HG03039 (cell line): ENCODE data around the gene DIAPH1.

ENCODE experiments used
- ATAC-seq: cut with Tn5 transposase; IDR thresholded peaks from one replicate; pipeline ENCODE4 v1.9.1; 2021; ENCODE audit warnings: mild to moderate bottlenecking, moderate library complexity; ENCODE audit not compliant: unreplicated experiment

Gene DIAPH1

GRCh38 chr5:141565826-141566570 is 52.8 kb downstream of the DIAPH1 start:
- ATAC-seq, result no peak

- ATAC-seq, result peak; percentile 89
Measured at GRCh38 chr5:141564216-141564692, 54.5 kb downstream of the DIAPH1 start.

DNA sequence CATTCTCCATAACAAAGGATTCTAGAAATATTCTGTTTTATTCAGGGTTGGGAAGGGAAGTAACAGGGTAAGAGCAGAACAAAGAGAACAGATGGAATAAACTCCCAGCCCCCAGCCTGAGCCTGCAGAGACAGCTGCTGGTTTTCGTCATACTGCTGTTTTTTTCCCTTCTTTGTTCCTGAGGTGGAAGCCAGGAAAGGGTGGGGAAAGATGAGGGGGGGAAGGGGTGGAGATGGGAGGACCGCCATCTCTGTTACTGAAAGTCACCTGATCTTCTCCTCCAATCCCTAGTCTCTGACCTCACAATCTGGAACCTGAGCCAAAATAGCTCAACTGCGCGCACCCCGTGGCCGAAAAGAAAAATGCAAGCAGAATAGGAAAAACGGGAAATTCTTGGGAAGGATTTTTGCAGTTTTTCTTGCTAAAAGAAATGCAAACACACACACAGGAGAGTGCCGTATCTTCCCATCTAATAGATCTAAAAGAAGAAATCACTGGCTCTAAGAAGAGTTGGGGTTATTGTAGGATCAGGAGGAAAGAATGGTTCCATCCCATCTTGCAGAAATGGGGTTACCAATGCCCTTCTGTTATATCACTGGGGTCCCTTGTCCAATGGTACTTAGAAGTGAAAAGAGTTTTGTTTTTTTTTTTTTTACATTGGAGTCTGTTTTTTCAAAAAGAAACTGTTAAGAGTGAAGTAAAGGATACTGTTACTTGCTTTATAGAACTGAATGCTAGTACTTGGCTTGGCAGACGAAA is 57.9 kb downstream of the DIAPH1 start:
- ATAC-seq, result no peak

DNA sequence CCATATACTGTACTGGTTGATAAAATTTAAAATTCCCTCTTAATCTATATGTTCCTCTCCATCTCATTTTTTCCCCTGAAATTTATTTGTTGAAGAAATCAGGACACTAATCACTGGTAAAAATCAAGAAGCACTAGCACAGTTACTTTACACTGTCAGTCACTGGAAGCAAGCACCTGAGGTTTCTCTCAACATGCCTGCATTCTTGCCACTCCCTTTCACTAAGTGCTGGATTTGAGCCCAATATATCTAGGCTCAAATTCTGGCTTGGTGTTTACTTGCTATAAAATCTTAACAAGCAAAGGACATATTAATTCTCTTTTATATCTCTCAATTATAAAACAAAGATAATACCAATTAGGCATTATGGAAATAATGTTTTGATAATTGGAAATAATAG is 58.6 kb downstream of the DIAPH1 start:
- no peak for ATAC-seq

- ATAC-seq, result no peak
Measured at GRCh38 chr5:141559461-141559860, 59.3 kb downstream of the DIAPH1 start.

GRCh38 chr5:141558150-141558549 is 60.6 kb downstream of the DIAPH1 start:
- ATAC-seq, result no peak

DNA sequence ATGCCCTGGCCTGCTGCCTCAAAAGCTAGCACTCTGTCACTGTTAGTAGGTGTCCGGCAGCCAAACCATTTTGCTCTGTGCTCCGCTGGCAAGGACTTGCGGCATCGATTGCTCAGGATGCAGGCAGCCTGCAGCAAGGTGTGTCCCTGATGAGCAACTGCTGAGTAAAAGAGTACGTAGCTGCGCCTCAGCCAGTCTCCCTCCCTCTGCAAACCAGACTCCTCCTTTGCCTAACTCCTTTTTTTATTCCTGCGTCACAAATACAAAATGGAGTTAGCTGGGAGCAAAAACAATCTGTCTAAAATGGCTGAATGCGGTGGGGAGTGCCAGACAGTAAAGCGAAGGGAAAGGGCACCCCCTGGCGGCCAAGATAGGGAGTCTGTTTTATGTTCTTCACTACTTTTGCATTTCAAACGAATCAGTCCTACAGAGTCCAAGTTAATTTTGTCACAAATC is 61.1 kb downstream of the DIAPH1 start:
- no peak for ATAC-seq

GRCh38 chr5:141547921-141548320 is 70.9 kb downstream of the DIAPH1 start:
- no peak for ATAC-seq

- ATAC-seq, result no peak
Measured at GRCh38 chr5:141547488-141547887, 71.3 kb downstream of the DIAPH1 start.

DNA sequence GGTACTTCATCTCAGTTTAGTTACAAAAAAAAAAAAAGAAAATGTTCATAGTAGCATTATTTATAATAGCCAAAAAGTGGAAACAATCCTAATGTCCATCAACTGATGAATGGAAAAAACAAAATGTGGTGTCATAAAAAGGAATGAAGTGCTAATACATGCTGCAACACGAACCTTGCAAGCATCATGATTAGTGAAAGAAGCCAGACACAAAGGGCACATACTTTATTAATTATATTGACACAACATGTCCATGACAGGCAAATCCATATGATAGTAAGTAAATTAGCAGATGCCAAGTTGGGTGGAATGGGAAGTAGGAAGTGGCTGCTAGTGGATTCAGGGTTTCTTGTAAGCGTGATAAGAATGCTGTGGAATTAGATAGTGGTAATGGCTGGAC is 75.7 kb downstream of the DIAPH1 start:
- ATAC-seq, result no peak

DNA sequence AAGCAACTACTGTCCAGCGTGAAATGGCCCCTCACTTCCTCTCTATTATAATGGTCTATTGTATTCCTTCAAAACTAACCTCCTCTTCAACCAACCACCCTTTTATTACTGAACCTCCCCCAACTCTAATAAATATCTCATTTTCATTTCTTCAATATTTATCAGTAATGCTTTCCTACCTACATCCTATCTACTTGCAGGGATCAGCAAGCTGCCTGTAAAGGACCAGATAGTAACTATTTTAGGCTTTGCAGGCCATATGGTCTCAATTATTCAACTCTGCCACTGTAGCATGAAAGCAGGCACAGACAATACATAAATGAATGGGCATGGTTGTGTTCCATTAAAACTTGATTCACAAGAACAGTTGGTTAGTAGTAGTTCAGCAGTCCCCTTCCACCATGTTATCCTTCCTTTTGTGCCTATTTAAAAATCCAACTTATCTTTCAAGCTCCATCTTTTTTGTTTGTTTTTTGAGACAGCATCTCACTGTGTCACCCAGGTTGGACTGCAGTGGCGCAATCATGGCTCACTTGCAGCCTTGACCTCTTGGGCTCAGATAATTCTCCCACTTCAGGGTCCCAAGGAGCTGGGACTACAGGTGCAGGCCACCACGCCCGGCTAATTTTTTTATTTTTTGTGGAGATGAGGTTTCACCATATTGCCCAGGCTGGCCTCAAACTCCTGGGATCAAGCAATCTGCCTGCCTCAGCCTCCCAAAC is 84.1 kb downstream of the DIAPH1 start:
- no peak for ATAC-seq

DNA sequence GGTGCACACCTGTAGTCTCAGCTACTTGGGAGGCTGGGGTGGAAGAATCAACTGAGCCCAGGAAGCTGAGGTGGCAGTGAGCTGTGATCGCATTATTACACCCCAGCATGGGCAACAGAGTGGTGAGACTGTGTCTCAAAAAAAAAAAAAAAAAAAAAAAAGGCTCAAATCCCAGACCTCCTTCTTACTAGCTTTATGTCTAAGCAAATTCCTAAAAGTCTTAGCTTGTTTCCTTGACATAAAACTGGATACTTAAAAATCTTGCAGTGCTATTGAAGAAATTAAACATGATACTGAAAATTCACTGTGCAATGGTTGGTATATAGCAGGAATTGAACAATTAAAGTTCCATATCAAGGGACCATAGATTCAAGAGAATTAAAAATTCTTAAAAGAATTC is 84.9 kb downstream of the DIAPH1 start:
- no peak for ATAC-seq

DNA sequence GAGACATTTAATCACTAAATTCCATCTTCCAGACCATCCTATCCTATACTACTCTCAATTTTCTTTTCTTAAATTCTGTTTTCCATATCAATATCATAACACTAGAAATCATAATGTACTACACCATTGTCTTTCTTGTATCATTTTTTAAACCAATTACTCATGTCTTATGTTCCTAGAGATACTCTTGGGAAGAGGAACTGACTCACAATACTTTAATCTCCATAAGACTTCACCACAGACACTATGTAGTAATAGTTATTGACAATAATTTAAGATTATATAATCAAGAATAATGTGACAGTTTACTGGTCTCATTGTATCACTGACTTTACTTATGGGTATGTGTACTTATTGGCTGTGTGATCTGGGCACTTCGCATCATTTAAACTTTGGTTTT is 86.1 kb downstream of the DIAPH1 start:
- no peak for ATAC-seq

- ATAC-seq, result peak; percentile 39
Measured at GRCh38 chr5:141529873-141530272, 88.9 kb downstream of the DIAPH1 start.

DNA sequence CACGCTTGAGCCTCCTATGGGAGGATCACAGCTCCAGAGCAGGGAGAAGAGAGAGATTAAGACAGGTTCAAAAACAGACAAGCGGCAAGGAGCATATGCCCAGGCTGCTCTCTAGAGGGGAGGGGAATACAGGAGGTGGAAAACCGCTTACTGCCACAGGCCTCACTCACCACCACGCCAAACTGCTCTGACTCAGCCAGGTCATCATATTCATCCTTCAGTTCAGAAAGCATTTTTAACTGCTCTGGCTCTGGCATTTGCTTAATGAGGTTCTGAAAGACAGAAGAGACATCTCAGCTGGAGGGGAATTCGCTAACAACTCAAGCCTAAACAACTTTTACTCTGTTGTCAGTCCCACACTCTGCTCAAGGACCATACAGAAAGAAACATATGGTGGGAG is 89.8 kb downstream of the DIAPH1 start:
- no peak for ATAC-seq

- no peak for ATAC-seq
Measured at GRCh38 chr5:141528291-141528984, 90.4 kb downstream of the DIAPH1 start.

DNA sequence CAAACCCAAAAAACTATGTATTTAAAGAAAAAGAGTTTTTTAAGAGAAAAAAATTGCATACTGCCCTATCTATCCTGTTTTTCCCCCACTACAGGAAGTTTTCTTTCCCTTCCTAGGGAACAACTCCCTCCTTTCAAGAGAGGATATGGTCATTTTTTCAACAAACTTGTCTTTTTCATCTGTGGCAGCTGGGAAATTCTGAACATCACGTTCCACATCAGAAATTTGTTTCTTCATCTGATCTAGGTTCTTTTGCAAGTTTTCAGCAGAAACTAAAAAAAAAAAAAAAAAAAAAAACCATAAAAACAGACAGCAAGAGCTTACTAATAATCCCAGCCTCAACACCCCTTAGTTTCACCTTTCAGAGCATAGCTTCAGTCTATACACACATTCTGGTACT is 91.4 kb downstream of the DIAPH1 start:
- ATAC-seq, result no peak

DNA sequence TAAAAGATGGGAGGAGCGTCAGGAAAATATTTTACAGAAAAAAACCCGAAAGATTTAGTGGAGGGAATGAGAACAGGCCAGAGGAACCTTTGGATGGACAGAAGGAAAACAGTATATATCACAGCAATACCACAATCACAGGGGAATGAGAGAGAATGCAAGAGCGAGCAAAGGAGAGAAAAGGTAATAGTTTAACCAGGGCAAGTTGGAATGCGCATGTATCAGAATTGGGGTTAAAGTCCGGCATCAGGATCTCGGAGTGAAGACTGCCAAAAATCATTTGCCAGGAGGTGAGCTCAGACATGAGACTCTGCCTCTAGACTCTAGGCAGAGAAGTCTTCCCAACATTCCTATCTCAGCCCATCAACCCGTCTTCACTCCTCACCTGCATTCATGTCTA is 93.1 kb downstream of the DIAPH1 start:
- ATAC-seq, result no peak

DNA sequence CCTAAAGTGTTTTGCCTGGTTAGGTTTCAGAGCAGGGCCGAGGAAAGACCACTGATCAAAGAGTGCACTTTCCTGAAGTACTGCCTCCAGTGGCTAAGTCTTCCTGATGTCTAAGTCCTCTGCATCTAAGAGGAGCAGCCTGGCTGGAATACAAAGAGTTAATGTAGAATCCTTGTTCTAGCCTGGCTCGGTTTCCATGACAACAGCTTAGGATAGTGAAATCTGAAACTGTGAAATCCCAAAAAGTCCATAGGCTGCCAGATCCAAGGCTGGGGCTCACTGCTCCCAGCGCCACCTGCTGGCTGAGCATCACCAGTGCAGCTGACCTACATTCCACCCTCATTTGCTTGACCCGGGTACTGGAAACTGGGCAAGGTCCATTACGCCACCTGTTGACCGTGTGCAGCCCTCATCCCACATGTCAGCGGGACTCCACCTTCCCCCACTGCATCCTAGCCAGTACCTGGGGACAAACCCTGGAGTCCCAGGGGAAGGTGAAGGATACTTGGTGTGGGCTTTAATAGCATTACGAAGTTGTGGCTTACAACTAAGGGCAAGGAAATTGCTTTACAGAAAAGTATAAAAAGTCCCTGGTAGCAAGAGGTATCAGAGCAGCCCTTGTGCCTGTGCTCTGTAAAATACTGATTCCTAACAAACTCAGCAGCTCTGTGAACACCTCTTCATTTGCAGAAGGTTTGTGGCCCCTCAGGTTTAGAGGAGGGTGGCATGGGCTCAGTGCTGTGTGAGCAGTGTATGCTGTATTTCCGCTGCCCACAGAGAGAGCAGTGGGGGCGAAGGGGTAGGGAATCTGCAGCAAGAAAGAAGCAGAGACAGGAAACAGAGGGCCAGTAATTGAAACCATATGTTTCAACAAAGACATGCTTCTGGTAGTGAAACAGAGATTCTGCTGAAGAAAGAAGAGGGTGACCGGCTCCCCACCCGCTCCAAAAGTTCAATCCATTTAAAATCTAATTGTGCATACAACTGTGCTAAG is 93.9 kb downstream of the DIAPH1 start:
- peak; percentile 60 for ATAC-seq

DNA sequence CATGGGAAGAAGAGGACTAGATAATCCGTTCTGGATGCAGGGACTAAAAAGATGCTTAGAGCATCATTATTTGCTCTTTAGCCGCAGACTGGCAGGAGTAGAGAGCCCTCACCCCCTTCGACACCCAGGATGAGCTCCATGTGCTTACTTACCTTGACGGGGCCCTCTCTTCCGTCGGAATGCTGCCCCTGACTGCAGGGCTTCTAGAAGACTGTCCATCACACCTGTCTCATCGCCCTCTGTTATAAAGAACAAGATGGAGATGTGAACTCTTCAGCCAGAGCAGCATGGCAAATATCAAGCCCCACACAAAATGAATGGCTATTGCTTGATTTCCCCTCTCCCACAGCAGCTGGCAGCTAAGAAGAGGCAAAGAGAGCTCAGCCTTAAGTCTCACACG is 94.8 kb downstream of the DIAPH1 start:
- ATAC-seq, result no peak
